ENCODE measurements around the gene ZNF408.
"Not testable (repeated sequence)": the region's sequence is repeated elsewhere in the genome, so short reads cannot be mapped to it uniquely, and the experiment has no call there.

ZNF408 gene

GRCh38 chr11:46698597-46698996 lies 2.2 kb upstream of the ZNF408 start:
- DNase-seq, result no peak

GRCh38 chr11:46701078-46701654 lies 335 bp downstream of the ZNF408 start:
- no peak for DNase-seq

- DNase-seq, result no peak
These were observed 4.3 kb downstream of the ZNF408 start for GRCh38 chr11:46705070-46705688.

- DNase-seq, result no peak
These were observed 6.1 kb downstream of the ZNF408 start for GRCh38 chr11:46706886-46707285.

GRCh38 chr11:46709351-46709750 lies 8.5 kb downstream of the ZNF408 start:
- not testable (repeated sequence) for DNase-seq

GRCh38 chr11:46710821-46711269 lies 10.0 kb downstream of the ZNF408 start:
- no peak for DNase-seq

GRCh38 chr11:46711303-46711702 lies 10.5 kb downstream of the ZNF408 start:
- DNase-seq, result no peak

- DNase-seq, result no peak
These were observed 12.2 kb downstream of the ZNF408 start for GRCh38 chr11:46712874-46713576.

- not testable (repeated sequence) for DNase-seq
These were observed 17.0 kb downstream of the ZNF408 start for GRCh38 chr11:46717825-46718154.

- DNase-seq, result peak in 2 of 3 experiments; percentile 44 to 56
These were observed 17.6 kb downstream of the ZNF408 start for GRCh38 chr11:46718155-46719019.

GRCh38 chr11:46719048-46719542 lies 18.3 kb downstream of the ZNF408 start, which contains the start of gene F2:
F2 (plus strand) TSS chr11:46719213; CDS start chr11:46719236, 23 bp downstream.
- DNase-seq, result no peak

- no peak for DNase-seq
These were observed 18.9 kb downstream of the ZNF408 start for GRCh38 chr11:46719543-46720218.

- no peak for DNase-seq
These were observed 20.5 kb downstream of the ZNF408 start for GRCh38 chr11:46721286-46721685.

- DNase-seq, result no peak
These were observed 21.9 kb downstream of the ZNF408 start for GRCh38 chr11:46722566-46723358.

- DNase-seq, result no peak
These were observed 22.5 kb downstream of the ZNF408 start for GRCh38 chr11:46723359-46723680.

GRCh38 chr11:46724088-46724487 lies 23.3 kb downstream of the ZNF408 start:
- DNase-seq, result peak; percentile 21 to 57 (median 55)

GRCh38 chr11:46725338-46726205 lies 24.7 kb downstream of the ZNF408 start:
- DNase-seq, result peak in 2 of 3 experiments; percentile 26 to 68

- DNase-seq, result no peak
These were observed 25.5 kb downstream of the ZNF408 start for GRCh38 chr11:46726206-46726862.

- DNase-seq, result no peak
These were observed 27.3 kb downstream of the ZNF408 start for GRCh38 chr11:46727952-46728658.

Data from NCI-H1417 (cell line).